Measurements from ENCODE around the gene TMIGD2.
A peak's percentile ranks its signal among the peaks of the same experiment; 100 is the strongest.
"Not testable (repeated sequence)": the region's sequence is repeated elsewhere in the genome, so short reads cannot be mapped to it uniquely, and the experiment has no call there.

TMIGD2 gene

GRCh38 chr19:4302243-4302640 lies at the start of gene TMIGD2:
TSS of gene TMIGD2 (minus strand) at chr19:4302389. CDS start at chr19:4302385, 4 bp downstream.
- DNase-seq (ENCODE audit: low spot score), result no peak

GRCh38 chr19:4350726-4351125 lies 48.5 kb upstream of the TMIGD2 start:
- no peak for DNase-seq (ENCODE audit: low spot score)

- DNase-seq (ENCODE audit: low spot score), result no peak
These were observed 47.9 kb upstream of the TMIGD2 start for GRCh38 chr19:4350111-4350510.

- DNase-seq (ENCODE audit: low spot score), result not testable (repeated sequence)
These were observed 47.0 kb upstream of the TMIGD2 start for GRCh38 chr19:4349225-4349624.

- DNase-seq (ENCODE audit: low spot score), result no peak
These were observed 45.3 kb upstream of the TMIGD2 start for GRCh38 chr19:4347521-4347920.

GRCh38 chr19:4346020-4346383 lies 43.8 kb upstream of the TMIGD2 start:
- DNase-seq (ENCODE audit: low spot score), result no peak

- peak; percentile 61 for DNase-seq (ENCODE audit: low spot score)
These were observed 43.3 kb upstream of the TMIGD2 start for GRCh38 chr19:4345342-4346019.

- peak; percentile 95 for DNase-seq (ENCODE audit: low spot score)
These were observed 41.5 kb upstream of the TMIGD2 start, which contains the start of gene MPND for GRCh38 chr19:4343370-4344307. TSS of gene MPND (plus strand) at chr19:4343562. CDS start at chr19:4343594, 32 bp downstream.

- DNase-seq (ENCODE audit: low spot score), result peak; percentile 97
These were observed 40.6 kb upstream of the TMIGD2 start for GRCh38 chr19:4342615-4343369.

- DNase-seq (ENCODE audit: low spot score), result no peak
These were observed 40.1 kb upstream of the TMIGD2 start for GRCh38 chr19:4342314-4342614.

GRCh38 chr19:4338441-4339355 lies 36.5 kb upstream of the TMIGD2 start, which contains the start of gene STAP2:
TSS of gene STAP2 (minus strand) at chr19:4338827. CDS start at chr19:4338753, 74 bp downstream.
- no peak for DNase-seq (ENCODE audit: low spot score)

- DNase-seq (ENCODE audit: low spot score), result no peak
These were observed 35.8 kb upstream of the TMIGD2 start for GRCh38 chr19:4337906-4338440.

GRCh38 chr19:4334929-4335570 lies 32.9 kb upstream of the TMIGD2 start:
- DNase-seq (ENCODE audit: low spot score), result no peak

- DNase-seq (ENCODE audit: low spot score), result no peak
These were observed 27.7 kb upstream of the TMIGD2 start for GRCh38 chr19:4329858-4330257.

- not testable (repeated sequence) for DNase-seq (ENCODE audit: low spot score)
These were observed 26.9 kb upstream of the TMIGD2 start for GRCh38 chr19:4328991-4329681.

GRCh38 chr19:4328243-4328990 lies 26.2 kb upstream of the TMIGD2 start:
- DNase-seq (ENCODE audit: low spot score), result peak; percentile 98

- no peak for DNase-seq (ENCODE audit: low spot score)
These were observed 25.7 kb upstream of the TMIGD2 start for GRCh38 chr19:4327877-4328242.

GRCh38 chr19:4327252-4327876 lies 25.2 kb upstream of the TMIGD2 start:
- peak; percentile 77 for DNase-seq (ENCODE audit: low spot score)

GRCh38 chr19:4326837-4327251 lies 24.7 kb upstream of the TMIGD2 start:
- no peak for DNase-seq (ENCODE audit: low spot score)
